Lower leg skin (tissue), 4 donors: ENCODE measurements around the gene NEGR1. TPM values are rescaled to one million over a fixed set of nuclear protein-coding genes. Genes with fewer than 3 reads are reported as not detected.

Source experiments
- DNase-seq, 2 donors: peaks; one replicate each; pipeline ENCODE4 v3.0.0-alpha.2; 2019; ENCODE audit warnings: low spot score in 2 of 2
- H3K4me3 ChIP-seq: fragments of 200-600 bp; sonication (generic); 2 replicates; pipeline ENCODE4 v1.5.1; 2017; ENCODE audit warnings: mild to moderate bottlenecking, low read depth; ENCODE audit not compliant: poor library complexity, severe bottlenecking
- CTCF ChIP-seq, 3 donors: fragments of 450-650 bp; IDR thresholded peaks; one replicate each; pipeline ENCODE4 v1.5.1; 2016; ENCODE audit warnings: antibody characterized with exemption in 3 of 3, mild to moderate bottlenecking in 3 of 3, moderate library complexity in 2 of 3
- POLR2A ChIP-seq, 2 donors: fragments of 450-650 bp; IDR thresholded peaks; one replicate each; pipeline ENCODE4 v1.6.1; 2016 to 2017; ENCODE audit warnings: antibody characterized with exemption in 2 of 2, mild to moderate bottlenecking in 1 of 2, moderate library complexity in 1 of 2
- WGBS, 2 donors: methylation state at CpG; one replicate each; pipeline ENCODE4 v1.1.5; 2018; 5-methylcytosine and 5-hydroxymethylcytosine counted together
- intact Hi-C: fragments of 100-400 bp; cut with DNase I; formaldehyde crosslinking; loops from one replicate; pipeline ENCODE4 v1.15.0; 2023; ENCODE audit warnings: low total_unique reads
- total RNA-seq, 4 donors: library from RNA; depleted of rRNA; stranded (reverse); fragments of >200 nt; gene quantifications; one replicate each; pipeline ENCODE4 v1.1.0, GENCODE V29; 2016

Gene NEGR1
- total RNA-seq, 4 donors from 2014 or later: 4.1 to 13.6 (median 6.0) TPM

GRCh38 chr1:71869326-71869725, 413.0 kb downstream of the NEGR1 start:
- intact Hi-C loops: no loop called here
- no peak for TF ChIP-seq POLR2A (IDR thresholded peaks at IDR 0.05)
- TF ChIP-seq CTCF (IDR thresholded peaks at IDR 0.05): no peak
- no peak for DNase-seq

GRCh38 chr1:71862756-71863155, 419.6 kb downstream of the NEGR1 start:
- intact Hi-C loops: no loop called here
- H3K4me3 ChIP-seq: no peak overlapping the region
- DNase-seq: no peak
- no peak for TF ChIP-seq CTCF (IDR thresholded peaks at IDR 0.05)
- TF ChIP-seq POLR2A (IDR thresholded peaks at IDR 0.05): no peak
- 62 to 71% methylated on average over 2 of the region's 2 CpGs for WGBS, 2 donors

More at GRCh38 chr1:71869326-71869725, 413.0 kb downstream of the NEGR1 start:
- H3K4me3 ChIP-seq: no peak overlapping the region

GRCh38 chr1:71861022-71861421, 421.3 kb downstream of the NEGR1 start:
- TF ChIP-seq CTCF (IDR thresholded peaks at IDR 0.05) (no peak), POLR2A (IDR thresholded peaks at IDR 0.05) (no peak)
- no peak for DNase-seq
- intact Hi-C loops: no loop called here
- no peak overlapping the region for H3K4me3 ChIP-seq

GRCh38 chr1:71859806-71860205, 422.5 kb downstream of the NEGR1 start:
- DNase-seq: no peak
- intact Hi-C loops: no loop called here
- no peak overlapping the region for H3K4me3 ChIP-seq
- no peak for TF ChIP-seq POLR2A (IDR thresholded peaks at IDR 0.05)
- TF ChIP-seq CTCF (IDR thresholded peaks at IDR 0.05): no peak
- 87 to 98% methylated on average over 2 of the region's 2 CpGs for WGBS, 2 donors

GRCh38 chr1:71857862-71858261, 424.5 kb downstream of the NEGR1 start:
- no peak for TF ChIP-seq CTCF (IDR thresholded peaks at IDR 0.05)
- no peak for TF ChIP-seq POLR2A (IDR thresholded peaks at IDR 0.05)
- H3K4me3 ChIP-seq: no peak overlapping the region
- intact Hi-C loops: no loop called here
- no peak for DNase-seq
- 33 to 39% methylated on average over 1 of the region's 1 CpG for WGBS, 2 donors

GRCh38 chr1:71853360-71853759, 429.0 kb downstream of the NEGR1 start:
- TF ChIP-seq CTCF (IDR thresholded peaks at IDR 0.05): no peak
- TF ChIP-seq POLR2A (IDR thresholded peaks at IDR 0.05): no peak
- WGBS, 2 donors: 86 to 90% methylated on average over 2 of the region's 2 CpGs
- intact Hi-C loops: no loop called here
- no peak overlapping the region for H3K4me3 ChIP-seq
- no peak for DNase-seq
